Smooth muscle cell (in vitro differentiated cells): ENCODE measurements around the gene ICE1. TPM values are rescaled to one million over a fixed set of nuclear protein-coding genes. Genes with fewer than 3 reads are reported as not detected.

Experiments used
- DNase-seq: peaks from one replicate; lab custom pipeline; 2025; ENCODE audit not compliant: unreplicated experiment; lab: John Stamatoyannopoulos, UW
- H2AFZ ChIP-seq: fragments of 200-600 bp; sonication (generic); 2 replicates; pipeline ENCODE4 v1.6.0; 2016; ENCODE audit warnings: antibody characterized with exemption, low read depth, mild to moderate bottlenecking
- H3F3A ChIP-seq: fragments of 200-600 bp; sonication (generic); 2 replicates; pipeline ENCODE4 v1.6.0; 2017; ENCODE audit warnings: antibody characterized with exemption, low read depth
- H3K27ac ChIP-seq: fragments of 200-600 bp; sonication (generic); 2 replicates; pipeline ENCODE4 v1.5.1; 2016; ENCODE audit warnings: low read depth, mild to moderate bottlenecking
- H3K27me3 ChIP-seq: fragments of 200-600 bp; sonication (generic); 2 replicates; pipeline ENCODE4 v1.6.1; 2016; ENCODE audit warnings: low read depth, mild to moderate bottlenecking
- H3K36me3 ChIP-seq: fragments of 200-600 bp; sonication (generic); 2 replicates; pipeline ENCODE4 v1.5.1; 2016; ENCODE audit warnings: low read depth
- H3K4me1 ChIP-seq: fragments of 200-600 bp; sonication (generic); 2 replicates; pipeline ENCODE4 v1.5.1; 2016; ENCODE audit warnings: low read depth
- H3K4me2 ChIP-seq: fragments of 200-600 bp; sonication (generic); 2 replicates; pipeline ENCODE4 v1.6.0; 2016; ENCODE audit warnings: mild to moderate bottlenecking
- H3K4me3 ChIP-seq: fragments of 200-600 bp; sonication (generic); 2 replicates; pipeline ENCODE4 v1.5.1; 2016; ENCODE audit warnings: mild to moderate bottlenecking
- H3K79me2 ChIP-seq: fragments of 200-600 bp; sonication (generic); 2 replicates; pipeline ENCODE4 v1.6.0; 2016; ENCODE audit warnings: low read depth, mild to moderate bottlenecking
- H3K9ac ChIP-seq: fragments of 200-600 bp; sonication (generic); 2 replicates; pipeline ENCODE4 v1.6.0; 2016; ENCODE audit warnings: low read depth
- H3K9me3 ChIP-seq: fragments of 200-600 bp; sonication (generic); replicated peaks from 2 replicates; pipeline ENCODE4 v1.5.1; 2016; ENCODE audit warnings: low read depth
- H4K20me1 ChIP-seq: fragments of 200-600 bp; sonication (generic); 2 replicates; pipeline ENCODE4 v1.6.0; 2016; ENCODE audit warnings: low read depth
- CTCF ChIP-seq: fragments of 200-600 bp; sonication (generic); IDR thresholded peaks from 2 replicates; pipeline ENCODE4 v1.5.1; 2017; ENCODE audit warnings: borderline replicate concordance, mild to moderate bottlenecking, antibody characterized with exemption; ENCODE audit not compliant: insufficient read depth, poor library complexity, severe bottlenecking
- WGBS: methylation state at CpG from one replicate; pipeline ENCODE4 v1.1.7; 2016; ENCODE audit warnings: low lambda C conversion rate; 5-methylcytosine and 5-hydroxymethylcytosine counted together
- polyA plus RNA-seq: library from polyadenylated mRNA; unstranded; fragments of >200 nt; fragmentation: Nextera tagmentation; extraction: Ambion mirVana; gene quantifications from 2 replicates; pipeline ENCODE4 v1.2.1, GENCODE V29; 2016
- total RNA-seq: library from RNA; depleted of rRNA; stranded (reverse); fragments of >200 nt; gene quantifications from 2 replicates; pipeline ENCODE4 v1.2.3, GENCODE V29; 2014

Gene ICE1
- total and polyA plus RNA-seq, 2 experiments from 2014 or later, result 10.2 to 25.4 TPM

DNA sequence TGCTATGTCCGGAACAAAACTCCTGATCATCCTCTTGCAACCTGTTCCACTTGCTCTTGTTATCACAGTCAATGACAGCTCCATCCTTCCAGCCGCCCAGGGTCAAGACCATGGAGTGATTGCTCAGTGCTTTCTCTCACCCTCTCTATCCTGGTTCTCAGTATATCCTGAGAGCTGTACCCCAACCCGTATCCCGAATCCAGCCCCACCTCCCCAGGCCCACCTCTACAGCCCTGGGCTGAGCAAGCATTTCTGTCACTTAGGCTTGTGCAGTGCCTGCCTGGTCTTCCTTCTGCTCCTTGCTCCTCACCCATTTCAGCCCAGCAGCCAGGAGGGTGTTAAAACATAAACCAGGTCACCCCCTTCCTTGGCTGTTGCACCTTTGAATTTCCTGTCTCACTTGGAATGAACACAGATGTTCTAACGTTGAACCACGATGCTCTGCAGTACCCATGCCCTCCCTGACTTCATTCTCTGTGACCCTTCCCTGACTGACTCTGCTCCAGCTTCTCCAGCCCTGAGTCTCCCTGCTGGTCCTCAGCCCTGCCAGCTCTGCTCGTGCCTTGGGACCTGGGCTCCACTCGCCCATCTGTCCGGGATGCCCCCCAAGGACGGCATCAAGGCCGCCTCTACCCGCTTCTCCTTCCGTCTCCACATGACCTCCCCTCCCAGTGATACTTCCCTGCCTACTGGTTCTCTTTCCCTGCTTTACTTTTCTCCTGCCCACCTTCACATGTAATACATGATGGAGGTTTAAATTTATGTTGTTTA lies 110.0 kb downstream of the ICE1 start:
- no peak overlapping the region for H3K4me3 ChIP-seq
- H4K20me1 ChIP-seq, result no peaks in the 10 kb centered on the region
- H2AFZ ChIP-seq, result no peak overlapping the region
- H3K36me3 ChIP-seq, result no peaks in the 10 kb centered on the region
- 90% methylated on average over 13 of the region's 13 CpGs for WGBS
- no peaks in the 10 kb centered on the region for H3K9me3 ChIP-seq
- H3K79me2 ChIP-seq, result no peaks in the 10 kb centered on the region
- no peak overlapping the region for H3K27ac ChIP-seq
- DNase-seq, result no peak
- H3K4me2 ChIP-seq, result no peak overlapping the region
- H3K9ac ChIP-seq, result no peak overlapping the region
- H3K27me3 ChIP-seq, result peaks cover 2% of the 10 kb centered on the region
- H3F3A ChIP-seq, result no peaks in the 10 kb centered on the region
- H3K4me1 ChIP-seq, result no peaks in the 10 kb centered on the region
- no peak for TF ChIP-seq CTCF

DNA sequence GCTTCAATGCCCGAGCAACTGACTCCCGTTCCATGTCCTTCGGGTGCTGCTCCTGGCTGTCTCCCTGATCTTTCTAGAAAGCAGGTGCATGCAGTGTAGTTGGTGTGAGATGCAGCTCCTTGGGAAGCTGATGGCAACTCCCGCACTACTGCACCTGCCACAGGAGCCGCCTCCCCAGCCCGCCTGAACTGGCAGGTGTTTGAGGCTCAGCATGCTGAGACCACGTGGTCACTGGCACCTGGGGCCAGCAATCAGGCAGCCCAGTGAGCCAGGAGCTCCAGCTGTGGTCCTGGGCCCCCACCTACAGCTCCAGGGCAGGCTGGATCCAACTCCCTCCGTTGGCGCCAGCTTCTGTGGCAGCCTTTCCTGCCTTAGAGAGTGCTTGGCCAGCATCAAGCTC lies 111.5 kb downstream of the ICE1 start:
- no peak overlapping the region for H3K4me3 ChIP-seq
- no peak overlapping the region for H3K9ac ChIP-seq
- H3K4me2 ChIP-seq, result no peak overlapping the region
- H2AFZ ChIP-seq, result no peak overlapping the region
- DNase-seq, result no peak
- 85% methylated on average over 9 of the region's 9 CpGs for WGBS
- H3K9me3 ChIP-seq, result no peaks in the 10 kb centered on the region
- H3K27ac ChIP-seq, result no peak overlapping the region
- no peaks in the 10 kb centered on the region for H4K20me1 ChIP-seq
- no peaks in the 10 kb centered on the region for H3K36me3 ChIP-seq
- no peak for TF ChIP-seq CTCF
- no peaks in the 10 kb centered on the region for H3K79me2 ChIP-seq
- no peaks in the 10 kb centered on the region for H3F3A ChIP-seq
- H3K27me3 ChIP-seq, result peaks cover 2% of the 10 kb centered on the region
- no peaks in the 10 kb centered on the region for H3K4me1 ChIP-seq

DNA sequence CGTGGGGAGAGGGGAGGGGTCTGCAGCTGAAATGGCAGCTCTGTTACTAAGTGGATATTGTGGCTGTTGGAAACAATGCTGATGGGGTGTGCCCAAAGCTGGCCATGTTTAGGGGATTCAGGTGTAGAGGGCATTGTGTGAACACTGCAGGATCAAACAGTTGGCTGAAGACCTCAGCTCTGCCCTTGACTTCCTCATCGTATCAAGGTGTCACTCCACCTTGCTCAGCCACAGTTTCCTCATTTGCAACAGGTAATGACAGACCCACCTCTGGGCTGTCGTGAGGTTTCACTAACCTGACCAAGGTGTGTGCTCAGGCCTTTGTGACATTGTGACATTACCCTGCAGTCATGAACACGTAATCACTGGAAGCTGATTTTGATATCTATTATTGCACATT lies 111.9 kb downstream of the ICE1 start:
- Histone ChIP-seq H4K20me1 (no peaks in the 10 kb centered on the region), H3K9ac (no peak overlapping the region), H3K4me3 (no peak overlapping the region), H3K36me3 (no peaks in the 10 kb centered on the region), H3K9me3 (no peaks in the 10 kb centered on the region), H3K27ac (no peak overlapping the region), H3K4me1 (no peaks in the 10 kb centered on the region), H2AFZ (no peak overlapping the region), H3K27me3 (peaks cover 2% of the 10 kb centered on the region), H3F3A (no peaks in the 10 kb centered on the region), H3K4me2 (no peak overlapping the region), H3K79me2 (no peaks in the 10 kb centered on the region)
- no peak for DNase-seq
- no peak for TF ChIP-seq CTCF
- 86% methylated on average over 4 of the region's 4 CpGs for WGBS

GRCh38 chr5:5536871-5537270 lies 114.4 kb downstream of the ICE1 start:
- H3K4me1 ChIP-seq, result no peaks in the 10 kb centered on the region
- H3K4me3 ChIP-seq, result no peak overlapping the region
- 100% methylated on average over 4 of the region's 4 CpGs for WGBS
- no peak overlapping the region for H3K27ac ChIP-seq
- no peaks in the 10 kb centered on the region for H3K9me3 ChIP-seq
- H4K20me1 ChIP-seq, result no peaks in the 10 kb centered on the region
- TF ChIP-seq CTCF, result no peak
- no peak overlapping the region for H2AFZ ChIP-seq
- H3K79me2 ChIP-seq, result no peaks in the 10 kb centered on the region
- no peak overlapping the region for H3K4me2 ChIP-seq
- H3K9ac ChIP-seq, result no peak overlapping the region
- H3K36me3 ChIP-seq, result no peaks in the 10 kb centered on the region
- H3F3A ChIP-seq, result no peaks in the 10 kb centered on the region
- peaks cover 2% of the 10 kb centered on the region for H3K27me3 ChIP-seq
- DNase-seq, result no peak
